ENCODE data around the gene AAK1. TPM values are rescaled to one million over a fixed set of nuclear protein-coding genes. Genes with fewer than 3 reads are reported as not detected.

The AAK1 gene
- polyA plus RNA-seq, 1 of the 3 experiments (the other 2 are of a cell fraction) = 13.4 TPM

DNA sequence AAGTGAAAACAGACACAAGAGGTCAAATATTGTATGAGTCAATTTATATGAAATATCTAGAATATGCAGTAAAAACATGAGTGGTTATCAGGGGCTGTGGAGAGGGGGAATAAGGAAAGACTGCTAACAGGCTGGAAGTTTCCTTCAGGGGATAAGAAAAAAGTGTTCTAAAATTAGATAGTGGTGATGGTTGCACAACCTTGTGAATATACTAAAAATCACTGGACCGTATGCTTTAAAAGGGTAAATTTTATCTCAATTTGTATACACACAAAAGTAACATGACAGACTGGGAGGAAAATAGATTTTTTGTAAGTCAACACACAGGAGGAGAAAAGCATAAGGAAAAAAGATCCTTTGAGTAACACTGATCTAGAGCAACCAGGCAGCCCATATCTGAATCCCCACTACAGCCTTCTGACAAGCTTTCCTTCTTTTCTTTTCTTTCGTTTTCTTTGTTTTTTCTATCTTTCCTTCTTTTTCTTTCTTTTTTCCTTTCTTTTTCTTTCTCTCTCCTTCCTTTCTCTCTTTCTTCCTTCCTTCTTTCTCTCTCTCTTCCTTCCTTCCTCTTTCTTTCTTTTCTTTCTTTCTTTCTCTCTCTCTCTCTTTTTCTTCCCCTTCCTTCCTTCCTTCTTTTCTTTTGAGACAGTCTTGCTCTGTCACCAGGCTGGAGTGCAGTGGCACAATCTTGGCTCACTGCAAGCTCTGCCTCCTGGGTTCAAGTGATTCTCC is 95.4 kb downstream of the AAK1 start:
- no peak overlapping the region for H3K9ac ChIP-seq
- no peak for TF ChIP-seq TAF1 (IDR thresholded peaks at IDR 0.05; ENCODE audit: borderline replicate concordance, low read depth, low read length)
- no peak for TF ChIP-seq FOXM1 (IDR thresholded peaks at IDR 0.05; ENCODE audit: low read depth)
- TF ChIP-seq, protein P1, sequence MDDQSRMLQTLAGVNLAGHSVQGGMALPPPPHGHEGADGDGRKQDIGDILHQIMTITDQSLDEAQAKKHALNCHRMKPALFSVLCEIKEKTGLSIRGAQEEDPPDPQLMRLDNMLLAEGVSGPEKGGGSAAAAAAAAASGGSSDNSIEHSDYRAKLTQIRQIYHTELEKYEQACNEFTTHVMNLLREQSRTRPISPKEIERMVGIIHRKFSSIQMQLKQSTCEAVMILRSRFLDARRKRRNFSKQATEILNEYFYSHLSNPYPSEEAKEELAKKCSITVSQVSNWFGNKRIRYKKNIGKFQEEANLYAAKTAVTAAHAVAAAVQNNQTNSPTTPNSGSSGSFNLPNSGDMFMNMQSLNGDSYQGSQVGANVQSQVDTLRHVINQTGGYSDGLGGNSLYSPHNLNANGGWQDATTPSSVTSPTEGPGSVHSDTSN (IDR thresholded peaks at IDR 0.05) = no peak
- no peak for TF ChIP-seq RAD21 (IDR thresholded peaks at IDR 0.05; ENCODE audit: low read length)
- TF ChIP-seq CHD2 (IDR thresholded peaks at IDR 0.05; ENCODE audit: low read length, partially characterized antibody) = no peak
- TF ChIP-seq, protein P2, sequence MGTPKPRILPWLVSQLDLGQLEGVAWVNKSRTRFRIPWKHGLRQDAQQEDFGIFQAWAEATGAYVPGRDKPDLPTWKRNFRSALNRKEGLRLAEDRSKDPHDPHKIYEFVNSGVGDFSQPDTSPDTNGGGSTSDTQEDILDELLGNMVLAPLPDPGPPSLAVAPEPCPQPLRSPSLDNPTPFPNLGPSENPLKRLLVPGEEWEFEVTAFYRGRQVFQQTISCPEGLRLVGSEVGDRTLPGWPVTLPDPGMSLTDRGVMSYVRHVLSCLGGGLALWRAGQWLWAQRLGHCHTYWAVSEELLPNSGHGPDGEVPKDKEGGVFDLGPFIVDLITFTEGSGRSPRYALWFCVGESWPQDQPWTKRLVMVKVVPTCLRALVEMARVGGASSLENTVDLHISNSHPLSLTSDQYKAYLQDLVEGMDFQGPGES (IDR thresholded peaks at IDR 0.05; ENCODE audit: low read depth, low read length) = no peak
- no peak for TF ChIP-seq RFX5 (IDR thresholded peaks at IDR 0.05; ENCODE audit: low read length)
- TF ChIP-seq, protein P3, sequence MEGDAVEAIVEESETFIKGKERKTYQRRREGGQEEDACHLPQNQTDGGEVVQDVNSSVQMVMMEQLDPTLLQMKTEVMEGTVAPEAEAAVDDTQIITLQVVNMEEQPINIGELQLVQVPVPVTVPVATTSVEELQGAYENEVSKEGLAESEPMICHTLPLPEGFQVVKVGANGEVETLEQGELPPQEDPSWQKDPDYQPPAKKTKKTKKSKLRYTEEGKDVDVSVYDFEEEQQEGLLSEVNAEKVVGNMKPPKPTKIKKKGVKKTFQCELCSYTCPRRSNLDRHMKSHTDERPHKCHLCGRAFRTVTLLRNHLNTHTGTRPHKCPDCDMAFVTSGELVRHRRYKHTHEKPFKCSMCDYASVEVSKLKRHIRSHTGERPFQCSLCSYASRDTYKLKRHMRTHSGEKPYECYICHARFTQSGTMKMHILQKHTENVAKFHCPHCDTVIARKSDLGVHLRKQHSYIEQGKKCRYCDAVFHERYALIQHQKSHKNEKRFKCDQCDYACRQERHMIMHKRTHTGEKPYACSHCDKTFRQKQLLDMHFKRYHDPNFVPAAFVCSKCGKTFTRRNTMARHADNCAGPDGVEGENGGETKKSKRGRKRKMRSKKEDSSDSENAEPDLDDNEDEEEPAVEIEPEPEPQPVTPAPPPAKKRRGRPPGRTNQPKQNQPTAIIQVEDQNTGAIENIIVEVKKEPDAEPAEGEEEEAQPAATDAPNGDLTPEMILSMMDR (IDR thresholded peaks at IDR 0.05) = no peak
- TF ChIP-seq TCF12 (IDR thresholded peaks at IDR 0.05) = no peak
- no peak for TF ChIP-seq GATA2 (CRISPR knock-in tag; IDR thresholded peaks at IDR 0.05)
- TF ChIP-seq, protein P4, sequence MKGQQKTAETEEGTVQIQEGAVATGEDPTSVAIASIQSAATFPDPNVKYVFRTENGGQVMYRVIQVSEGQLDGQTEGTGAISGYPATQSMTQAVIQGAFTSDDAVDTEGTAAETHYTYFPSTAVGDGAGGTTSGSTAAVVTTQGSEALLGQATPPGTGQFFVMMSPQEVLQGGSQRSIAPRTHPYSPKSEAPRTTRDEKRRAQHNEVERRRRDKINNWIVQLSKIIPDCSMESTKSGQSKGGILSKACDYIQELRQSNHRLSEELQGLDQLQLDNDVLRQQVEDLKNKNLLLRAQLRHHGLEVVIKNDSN (IDR thresholded peaks at IDR 0.05; ENCODE audit: borderline replicate concordance, low read depth) = no peak
- ChIA-PET CTCF (interaction anchor here (0.9 kb wide), 1 partner anchor 17 kb away, joined by 4 read pairs; no protein-coding TSS in a partner anchor), POLR2A (no interaction called here)
- peaks cover 6 to 33% of the 10 kb centered on the region in 2 experiments for H3K36me3 ChIP-seq (replicated peaks in 1 of 2; ENCODE audit: control insufficient read depth in 1 of 2, insufficient read depth in 2 of 2, low read length in 1 of 2)
- no peak overlapping the region for H3K4me2 ChIP-seq
- no peaks in the 10 kb centered on the region for H3K9me2 ChIP-seq
- H4K20me1 ChIP-seq (ENCODE audit: insufficient read depth) = peaks cover 10% of the 10 kb centered on the region
- peaks cover 80% of the 10 kb centered on the region for H3K79me2 ChIP-seq (ENCODE audit: insufficient read depth)
- no peak for DNase-seq
- H2AFZ ChIP-seq (ENCODE audit: low read depth) = no peak overlapping the region
- no peak overlapping the region for H3K4me3 ChIP-seq (ENCODE audit: low read depth in 2 of 2, low read length in 1 of 2)
- no peak overlapping the region; a peak in 1 of 4 replicates for H3K27ac ChIP-seq (ENCODE audit: low read depth in 2 of 2, low read length in 1 of 2)
- H3K4me1 ChIP-seq (ENCODE audit: control insufficient read depth in 1 of 2, insufficient read depth in 2 of 2, low read depth in 1 of 2, low read length in 1 of 2) = peaks cover 8 to 10% of the 10 kb centered on the region in 2 experiments; a peak in 3 of 4 replicates
- H3F3A ChIP-seq (replicated peaks; ENCODE audit: insufficient read depth) = peaks cover 24% of the 10 kb centered on the region
- 90% methylated on average over 2 of the region's 2 CpGs for WGBS (ENCODE audit: low lambda C conversion rate)
- no peaks in the 10 kb centered on the region for H3K9me3 ChIP-seq
- H3K27me3 ChIP-seq (ENCODE audit: insufficient read depth) = no peaks in the 10 kb centered on the region

- no peaks in the 10 kb centered on the region for H3K27me3 ChIP-seq (ENCODE audit: insufficient read depth)
- no peaks in the 10 kb centered on the region for H3K9me3 ChIP-seq
- H3K79me2 ChIP-seq (ENCODE audit: insufficient read depth) = peaks cover 65% of the 10 kb centered on the region
- no peak overlapping the region for H2AFZ ChIP-seq (ENCODE audit: low read depth)
- H3F3A ChIP-seq (replicated peaks; ENCODE audit: insufficient read depth) = peaks cover 24% of the 10 kb centered on the region
- ChIA-PET CTCF (no interaction called here), POLR2A (no interaction called here)
- no peak overlapping the region for H3K4me3 ChIP-seq (ENCODE audit: low read depth in 2 of 2, low read length in 1 of 2)
- H3K9ac ChIP-seq = no peak overlapping the region
- H3K9me2 ChIP-seq = no peaks in the 10 kb centered on the region
- H3K36me3 ChIP-seq (replicated peaks in 1 of 2; ENCODE audit: control insufficient read depth in 1 of 2, insufficient read depth in 2 of 2, low read length in 1 of 2) = peaks cover 20 to 29% of the 10 kb centered on the region in 2 experiments
- no peak overlapping the region for H3K27ac ChIP-seq (ENCODE audit: low read depth in 2 of 2, low read length in 1 of 2)
- DNase-seq = no peak
- 100% methylated on average over 1 of the region's 1 CpG for WGBS (ENCODE audit: low lambda C conversion rate)
- H4K20me1 ChIP-seq (ENCODE audit: insufficient read depth) = peaks cover 10% of the 10 kb centered on the region
- peaks cover 8 to 10% of the 10 kb centered on the region in 2 experiments; a peak in 3 of 4 replicates for H3K4me1 ChIP-seq (ENCODE audit: control insufficient read depth in 1 of 2, insufficient read depth in 2 of 2, low read depth in 1 of 2, low read length in 1 of 2)
- H3K4me2 ChIP-seq = no peak overlapping the region
- TF ChIP-seq CHD2 (IDR thresholded peaks at IDR 0.05; ENCODE audit: low read length, partially characterized antibody) = no peak
- TF ChIP-seq NFIC (IDR thresholded peaks at IDR 0.05; ENCODE audit: borderline replicate concordance) = no peak
- TF ChIP-seq MAX (IDR thresholded peaks at IDR 0.05; ENCODE audit: low read depth) = no peak
- TF ChIP-seq, protein P5, sequence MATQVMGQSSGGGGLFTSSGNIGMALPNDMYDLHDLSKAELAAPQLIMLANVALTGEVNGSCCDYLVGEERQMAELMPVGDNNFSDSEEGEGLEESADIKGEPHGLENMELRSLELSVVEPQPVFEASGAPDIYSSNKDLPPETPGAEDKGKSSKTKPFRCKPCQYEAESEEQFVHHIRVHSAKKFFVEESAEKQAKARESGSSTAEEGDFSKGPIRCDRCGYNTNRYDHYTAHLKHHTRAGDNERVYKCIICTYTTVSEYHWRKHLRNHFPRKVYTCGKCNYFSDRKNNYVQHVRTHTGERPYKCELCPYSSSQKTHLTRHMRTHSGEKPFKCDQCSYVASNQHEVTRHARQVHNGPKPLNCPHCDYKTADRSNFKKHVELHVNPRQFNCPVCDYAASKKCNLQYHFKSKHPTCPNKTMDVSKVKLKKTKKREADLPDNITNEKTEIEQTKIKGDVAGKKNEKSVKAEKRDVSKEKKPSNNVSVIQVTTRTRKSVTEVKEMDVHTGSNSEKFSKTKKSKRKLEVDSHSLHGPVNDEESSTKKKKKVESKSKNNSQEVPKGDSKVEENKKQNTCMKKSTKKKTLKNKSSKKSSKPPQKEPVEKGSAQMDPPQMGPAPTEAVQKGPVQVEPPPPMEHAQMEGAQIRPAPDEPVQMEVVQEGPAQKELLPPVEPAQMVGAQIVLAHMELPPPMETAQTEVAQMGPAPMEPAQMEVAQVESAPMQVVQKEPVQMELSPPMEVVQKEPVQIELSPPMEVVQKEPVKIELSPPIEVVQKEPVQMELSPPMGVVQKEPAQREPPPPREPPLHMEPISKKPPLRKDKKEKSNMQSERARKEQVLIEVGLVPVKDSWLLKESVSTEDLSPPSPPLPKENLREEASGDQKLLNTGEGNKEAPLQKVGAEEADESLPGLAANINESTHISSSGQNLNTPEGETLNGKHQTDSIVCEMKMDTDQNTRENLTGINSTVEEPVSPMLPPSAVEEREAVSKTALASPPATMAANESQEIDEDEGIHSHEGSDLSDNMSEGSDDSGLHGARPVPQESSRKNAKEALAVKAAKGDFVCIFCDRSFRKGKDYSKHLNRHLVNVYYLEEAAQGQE (IDR thresholded peaks at IDR 0.05; ENCODE audit: low read depth, low read length) = no peak
- no peak for TF ChIP-seq RCOR1 (IDR thresholded peaks at IDR 0.05; ENCODE audit: low read length)
- TF ChIP-seq JUND (IDR thresholded peaks at IDR 0.05) = no peak
- TF ChIP-seq, protein P2 (IDR thresholded peaks at IDR 0.05; ENCODE audit: low read depth, low read length) = no peak
- TF ChIP-seq FOXJ3 (CRISPR knock-in tag; IDR thresholded peaks at IDR 0.05) = no peak
These were observed 96.9 kb downstream of the AAK1 start for GRCh38 chr2:69546646-69547045.
